Breast epithelium (tissue), 3 donors: ENCODE measurements around the gene MUC5AC.

Source experiments
- POLR2A ChIP-seq: fragments of 450-650 bp; IDR thresholded peaks from one replicate; pipeline ENCODE4 v1.6.1; 2016; ENCODE audit warnings: antibody characterized with exemption, mild to moderate bottlenecking, moderate library complexity
- POLR2AphosphoS5 ChIP-seq, 3 donors: sonication (generic); formaldehyde crosslinking; IDR thresholded peaks; one replicate each; pipeline ENCODE4 v1.6.1; 2017; ENCODE audit warnings: antibody characterized with exemption in 3 of 3
- TF ChIP-seq, protein P1 (sequence below), 3 donors: fragments of 450-650 bp; IDR thresholded peaks; one replicate each; pipeline ENCODE4 v1.5.1; 2016 to 2017; ENCODE audit warnings: antibody characterized with exemption in 3 of 3, mild to moderate bottlenecking in 3 of 3, moderate library complexity in 3 of 3

DNA sequence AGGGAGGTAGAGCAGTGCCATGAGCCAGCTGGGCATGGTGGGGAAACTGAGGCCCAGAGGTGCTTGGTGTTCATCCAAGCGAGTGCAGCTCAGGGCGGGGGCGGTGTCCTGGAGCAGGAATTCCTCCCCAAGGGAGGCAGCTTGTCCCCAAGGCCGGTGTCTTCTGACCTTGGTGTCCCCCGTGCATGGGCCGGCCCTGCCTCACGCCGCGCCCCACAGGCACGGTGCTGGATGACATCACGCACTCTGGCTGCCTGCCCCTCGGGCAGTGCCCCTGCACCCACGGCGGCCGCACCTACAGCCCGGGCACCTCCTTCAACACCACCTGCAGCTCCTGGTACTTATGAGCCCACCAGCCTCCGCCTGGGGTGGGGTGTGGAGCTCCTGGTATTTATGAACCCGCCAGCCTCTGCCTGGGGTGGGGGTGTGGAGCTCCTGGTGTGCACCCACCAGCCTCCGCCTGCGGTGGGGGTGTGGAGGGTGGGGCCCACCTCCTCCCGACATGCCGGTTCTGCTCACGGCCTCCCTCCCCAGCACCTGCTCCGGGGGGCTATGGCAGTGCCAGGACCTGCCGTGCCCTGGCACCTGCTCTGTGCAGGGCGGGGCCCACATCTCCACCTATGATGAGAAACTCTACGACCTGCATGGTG, 71.8 kb downstream of the MUC5AC start:
- TF ChIP-seq, protein P1, sequence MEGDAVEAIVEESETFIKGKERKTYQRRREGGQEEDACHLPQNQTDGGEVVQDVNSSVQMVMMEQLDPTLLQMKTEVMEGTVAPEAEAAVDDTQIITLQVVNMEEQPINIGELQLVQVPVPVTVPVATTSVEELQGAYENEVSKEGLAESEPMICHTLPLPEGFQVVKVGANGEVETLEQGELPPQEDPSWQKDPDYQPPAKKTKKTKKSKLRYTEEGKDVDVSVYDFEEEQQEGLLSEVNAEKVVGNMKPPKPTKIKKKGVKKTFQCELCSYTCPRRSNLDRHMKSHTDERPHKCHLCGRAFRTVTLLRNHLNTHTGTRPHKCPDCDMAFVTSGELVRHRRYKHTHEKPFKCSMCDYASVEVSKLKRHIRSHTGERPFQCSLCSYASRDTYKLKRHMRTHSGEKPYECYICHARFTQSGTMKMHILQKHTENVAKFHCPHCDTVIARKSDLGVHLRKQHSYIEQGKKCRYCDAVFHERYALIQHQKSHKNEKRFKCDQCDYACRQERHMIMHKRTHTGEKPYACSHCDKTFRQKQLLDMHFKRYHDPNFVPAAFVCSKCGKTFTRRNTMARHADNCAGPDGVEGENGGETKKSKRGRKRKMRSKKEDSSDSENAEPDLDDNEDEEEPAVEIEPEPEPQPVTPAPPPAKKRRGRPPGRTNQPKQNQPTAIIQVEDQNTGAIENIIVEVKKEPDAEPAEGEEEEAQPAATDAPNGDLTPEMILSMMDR (IDR thresholded peaks at IDR 0.05) = no peak
- TF ChIP-seq POLR2A (no peak), POLR2AphosphoS5 (IDR thresholded peaks at IDR 0.05) (no peak)
